ENCODE measurements around the gene ABHD11.

ABHD11 gene

DNA sequence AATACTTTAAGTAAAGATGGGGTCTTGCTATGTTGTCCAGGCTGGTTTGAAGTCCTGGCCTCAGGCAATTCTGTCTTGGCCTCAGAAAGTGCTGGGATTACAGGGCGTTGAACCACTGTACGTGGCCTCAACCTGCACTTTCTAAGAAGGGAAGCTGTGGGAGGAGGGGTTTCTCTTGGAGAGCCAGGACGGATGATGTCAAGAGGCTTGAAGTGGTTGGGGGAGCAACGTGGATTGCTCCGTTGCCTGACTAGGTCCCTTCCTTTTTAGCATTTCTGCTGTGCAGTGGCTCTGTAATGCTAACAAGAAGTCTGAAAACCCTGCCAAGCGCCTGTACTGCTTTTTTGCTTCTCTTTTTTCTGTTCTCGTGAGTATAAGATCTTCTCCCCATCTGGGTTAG, 48.0 kb downstream of the ABHD11 start:
- peaks cover 82% of the 10 kb centered on the region for H3K36me3 ChIP-seq (ENCODE audit: control insufficient read depth, low read length)
- H4K20me1 ChIP-seq (ENCODE audit: control insufficient read depth, insufficient read depth, low read depth, low read length), result peaks cover 3% of the 10 kb centered on the region; the same call in 1 of the 2 replicates
- TF ChIP-seq, protein P1, sequence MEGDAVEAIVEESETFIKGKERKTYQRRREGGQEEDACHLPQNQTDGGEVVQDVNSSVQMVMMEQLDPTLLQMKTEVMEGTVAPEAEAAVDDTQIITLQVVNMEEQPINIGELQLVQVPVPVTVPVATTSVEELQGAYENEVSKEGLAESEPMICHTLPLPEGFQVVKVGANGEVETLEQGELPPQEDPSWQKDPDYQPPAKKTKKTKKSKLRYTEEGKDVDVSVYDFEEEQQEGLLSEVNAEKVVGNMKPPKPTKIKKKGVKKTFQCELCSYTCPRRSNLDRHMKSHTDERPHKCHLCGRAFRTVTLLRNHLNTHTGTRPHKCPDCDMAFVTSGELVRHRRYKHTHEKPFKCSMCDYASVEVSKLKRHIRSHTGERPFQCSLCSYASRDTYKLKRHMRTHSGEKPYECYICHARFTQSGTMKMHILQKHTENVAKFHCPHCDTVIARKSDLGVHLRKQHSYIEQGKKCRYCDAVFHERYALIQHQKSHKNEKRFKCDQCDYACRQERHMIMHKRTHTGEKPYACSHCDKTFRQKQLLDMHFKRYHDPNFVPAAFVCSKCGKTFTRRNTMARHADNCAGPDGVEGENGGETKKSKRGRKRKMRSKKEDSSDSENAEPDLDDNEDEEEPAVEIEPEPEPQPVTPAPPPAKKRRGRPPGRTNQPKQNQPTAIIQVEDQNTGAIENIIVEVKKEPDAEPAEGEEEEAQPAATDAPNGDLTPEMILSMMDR (IDR thresholded peaks at IDR 0.05; ENCODE audit: low read depth, low read length, poor library complexity, severe bottlenecking), result no peak
- no peak for TF ChIP-seq EZH2phosphoT487 (IDR thresholded peaks at IDR 0.05; ENCODE audit: borderline replicate concordance, low read length)
- H3F3A ChIP-seq (ENCODE audit: control insufficient read depth, insufficient read depth), result no peaks in the 10 kb centered on the region
- H3K79me2 ChIP-seq (ENCODE audit: control insufficient read depth, low read length), result peaks cover 35% of the 10 kb centered on the region
- no peaks in the 10 kb centered on the region for H3K4me1 ChIP-seq (ENCODE audit: control insufficient read depth, low read length)
- H3K4me2 ChIP-seq (ENCODE audit: low read length), result no peak overlapping the region
- no peaks in the 10 kb centered on the region for H3K27me3 ChIP-seq (ENCODE audit: control insufficient read depth, low read length)
- H3K9me2 ChIP-seq (replicated peaks; ENCODE audit: control insufficient read depth, low read length), result no peaks in the 10 kb centered on the region
- H3K4me3 ChIP-seq (ENCODE audit: low read length), result no peak overlapping the region
- no peaks in the 10 kb centered on the region for H3K9me3 ChIP-seq (ENCODE audit: control insufficient read depth, insufficient read depth, low read length)
- H3K27ac ChIP-seq (ENCODE audit: low read depth, low read length), result no peak overlapping the region

DNA sequence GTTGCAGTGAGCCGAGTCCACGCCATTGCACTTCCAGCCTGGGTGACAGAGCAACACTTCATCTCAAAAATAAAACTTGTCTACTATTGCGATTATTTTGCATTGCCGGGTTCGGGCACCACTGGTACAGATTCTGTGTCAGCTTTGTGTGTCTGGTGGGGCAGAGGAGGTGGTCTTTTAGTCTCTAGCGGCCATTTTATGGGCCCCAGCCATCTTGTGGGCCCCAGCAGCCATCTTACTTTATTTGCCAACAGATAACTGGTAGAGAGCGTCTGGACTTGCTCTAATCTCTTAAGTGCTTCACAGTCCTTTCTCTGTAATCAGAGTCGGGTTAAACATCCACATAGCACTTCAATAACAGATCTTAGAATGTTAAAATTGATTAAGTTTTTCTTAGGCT, 50.3 kb downstream of the ABHD11 start:
- H3K27ac ChIP-seq (ENCODE audit: low read depth, low read length), result no peak overlapping the region
- TF ChIP-seq, protein P1 (IDR thresholded peaks at IDR 0.05; ENCODE audit: low read depth, low read length, poor library complexity, severe bottlenecking), result no peak
- no peak for TF ChIP-seq EZH2phosphoT487 (IDR thresholded peaks at IDR 0.05; ENCODE audit: borderline replicate concordance, low read length)
- no peaks in the 10 kb centered on the region for H3K9me3 ChIP-seq (ENCODE audit: control insufficient read depth, insufficient read depth, low read length)
- H3K4me1 ChIP-seq (ENCODE audit: control insufficient read depth, low read length), result peaks cover 8% of the 10 kb centered on the region; the same call in 1 of the 2 replicates
- H3K36me3 ChIP-seq (ENCODE audit: control insufficient read depth, low read length), result peaks cover 74% of the 10 kb centered on the region
- H4K20me1 ChIP-seq (ENCODE audit: control insufficient read depth, insufficient read depth, low read depth, low read length), result peaks cover 3% of the 10 kb centered on the region; the same call in 1 of the 2 replicates
- H3K79me2 ChIP-seq (ENCODE audit: control insufficient read depth, low read length), result peaks cover 58% of the 10 kb centered on the region
- H3K4me2 ChIP-seq (ENCODE audit: low read length), result no peak overlapping the region
- no peaks in the 10 kb centered on the region for H3F3A ChIP-seq (ENCODE audit: control insufficient read depth, insufficient read depth)
- no peaks in the 10 kb centered on the region for H3K9me2 ChIP-seq (replicated peaks; ENCODE audit: control insufficient read depth, low read length)
- no peaks in the 10 kb centered on the region for H3K27me3 ChIP-seq (ENCODE audit: control insufficient read depth, low read length)
- no peak overlapping the region for H3K4me3 ChIP-seq (ENCODE audit: low read length)

Data from DOHH2 (cell line).